HG02943 (cell line): ENCODE measurements around the gene FALEC.

Experiments used
- ATAC-seq: cut with Tn5 transposase; IDR thresholded peaks from one replicate; pipeline ENCODE4 v1.9.1; 2021; ENCODE audit warnings: mild to moderate bottlenecking, low read depth, moderate library complexity; ENCODE audit not compliant: unreplicated experiment

Gene FALEC

DNA sequence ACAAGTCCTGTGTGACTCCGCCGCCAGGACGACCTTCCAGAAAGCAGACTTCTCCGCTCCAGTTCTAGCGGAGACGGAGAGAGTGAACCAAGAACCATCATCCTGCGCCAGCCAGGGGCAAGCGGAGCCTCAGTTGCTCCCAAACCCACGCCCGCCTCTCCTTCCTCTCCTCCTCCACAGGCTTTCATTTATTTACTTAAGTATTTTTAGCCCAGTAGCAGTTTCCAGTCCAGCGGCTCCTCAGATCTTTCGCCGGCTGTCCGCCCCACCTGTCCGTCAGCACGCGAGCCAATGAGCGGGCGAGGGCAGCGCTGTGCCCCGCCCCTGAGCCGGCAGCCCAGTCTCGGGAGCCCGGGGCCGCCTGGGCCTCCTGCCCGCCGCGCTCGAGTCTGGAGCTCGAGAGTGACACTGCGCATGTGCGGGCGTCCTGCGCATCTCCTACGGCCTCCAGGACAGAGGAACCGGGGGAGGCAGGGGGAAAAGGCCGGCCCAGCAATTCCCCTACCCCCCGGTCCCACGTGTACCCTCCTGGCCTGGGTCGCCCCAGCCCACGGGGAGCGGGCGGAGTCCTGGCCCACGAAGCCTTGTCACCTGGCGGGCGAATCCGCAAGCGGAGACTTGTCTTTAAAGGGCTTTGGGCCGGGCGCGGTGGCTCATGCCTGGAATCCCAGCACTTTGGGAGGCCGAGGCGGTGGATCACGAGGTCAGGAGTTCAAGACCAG, at the start of gene FALEC:
Gene FALEC, plus strand, starts transcription at position 425 of the 722 bp plus-strand sequence.
- ATAC-seq: peak; percentile 97

DNA sequence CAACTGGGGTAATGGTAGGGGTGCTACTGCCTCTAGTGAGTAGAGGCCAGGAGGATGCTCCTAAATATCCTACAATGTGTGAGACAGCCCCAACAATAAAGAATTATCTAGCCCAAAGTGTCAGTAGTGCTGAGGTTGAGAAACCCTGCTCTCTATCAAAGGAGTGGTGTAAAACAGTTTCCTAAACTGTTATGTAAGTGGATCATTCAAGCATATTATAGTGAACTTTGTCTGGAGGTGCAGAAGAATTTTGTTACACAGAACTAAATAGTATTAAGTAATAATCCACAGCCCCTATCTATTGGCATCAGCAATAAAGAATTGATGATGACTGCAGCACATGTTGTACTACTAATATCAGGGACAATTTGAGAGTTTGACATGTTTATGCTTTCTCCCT, 48.6 kb upstream of the FALEC start:
- no peak for ATAC-seq

GRCh38 chr1:150469291-150469690, 46.3 kb upstream of the FALEC start:
- ATAC-seq: no peak

DNA sequence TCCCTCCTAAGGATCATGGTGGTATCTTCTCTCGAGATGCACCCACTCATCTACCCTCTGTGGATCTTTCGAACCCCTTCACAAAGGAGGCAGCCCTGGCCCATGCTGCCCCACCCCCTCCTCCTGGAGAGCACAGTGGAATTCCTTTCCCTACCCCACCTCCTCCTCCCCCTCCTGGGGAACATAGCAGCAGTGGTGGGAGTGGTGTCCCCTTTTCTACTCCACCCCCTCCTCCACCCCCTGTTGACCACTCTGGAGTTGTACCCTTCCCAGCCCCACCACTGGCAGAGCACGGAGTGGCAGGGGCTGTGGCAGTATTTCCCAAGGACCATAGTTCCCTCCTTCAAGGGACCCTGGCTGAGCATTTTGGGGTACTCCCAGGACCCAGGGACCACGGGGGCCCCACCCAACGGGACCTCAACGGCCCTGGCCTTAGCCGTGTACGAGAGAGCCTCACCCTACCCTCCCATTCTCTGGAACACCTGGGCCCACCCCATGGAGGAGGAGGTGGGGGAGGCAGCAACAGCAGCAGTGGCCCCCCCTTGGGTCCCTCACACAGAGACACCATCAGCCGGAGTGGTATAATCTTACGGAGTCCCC, 42.9 kb upstream of the FALEC start:
- ATAC-seq: no peak

DNA sequence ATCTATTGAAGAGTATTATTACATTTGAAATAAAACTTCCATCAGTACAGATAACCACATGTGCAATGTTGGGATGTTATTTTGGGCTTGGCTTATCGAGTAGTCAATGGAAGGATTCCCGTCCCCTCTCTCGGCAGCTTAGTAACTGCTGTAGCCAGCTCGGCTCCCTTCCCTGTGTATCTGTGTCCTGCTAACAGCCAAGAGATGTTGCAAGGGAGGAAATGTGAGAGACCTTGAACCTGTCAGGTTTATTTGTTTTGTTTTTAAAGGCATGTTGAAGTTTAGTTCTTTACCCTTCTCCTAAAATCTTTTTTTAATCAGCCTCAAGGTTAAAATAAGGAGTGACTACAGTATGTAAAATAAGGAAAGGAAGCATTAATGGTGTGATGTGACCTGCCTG, 41.9 kb upstream of the FALEC start:
- ATAC-seq: no peak

GRCh38 chr1:150474869-150475268, 40.7 kb upstream of the FALEC start:
- no peak for ATAC-seq

GRCh38 chr1:150476754-150477153, 38.8 kb upstream of the FALEC start:
- no peak for ATAC-seq

GRCh38 chr1:150477320-150477719, 38.2 kb upstream of the FALEC start:
- no peak for ATAC-seq

DNA sequence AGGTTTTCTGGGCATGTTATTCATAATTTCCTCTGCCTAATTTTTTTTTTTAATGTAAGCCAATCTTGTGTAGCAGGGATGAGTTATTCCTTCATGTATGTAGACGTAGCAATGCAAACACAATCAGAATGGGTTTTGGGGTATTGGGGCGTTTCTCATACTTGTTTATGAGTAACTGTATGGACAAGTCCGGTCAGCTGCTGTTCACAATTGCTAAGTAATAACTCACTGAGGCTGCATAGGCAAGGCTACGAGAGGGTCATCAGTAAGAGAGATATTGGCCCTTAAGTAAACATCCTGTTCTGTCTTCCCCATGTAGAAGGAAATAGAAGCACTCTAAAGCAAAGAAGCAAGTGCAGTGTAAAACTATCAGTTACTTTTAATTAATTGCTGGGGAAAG, 37.8 kb upstream of the FALEC start:
- no peak for ATAC-seq

DNA sequence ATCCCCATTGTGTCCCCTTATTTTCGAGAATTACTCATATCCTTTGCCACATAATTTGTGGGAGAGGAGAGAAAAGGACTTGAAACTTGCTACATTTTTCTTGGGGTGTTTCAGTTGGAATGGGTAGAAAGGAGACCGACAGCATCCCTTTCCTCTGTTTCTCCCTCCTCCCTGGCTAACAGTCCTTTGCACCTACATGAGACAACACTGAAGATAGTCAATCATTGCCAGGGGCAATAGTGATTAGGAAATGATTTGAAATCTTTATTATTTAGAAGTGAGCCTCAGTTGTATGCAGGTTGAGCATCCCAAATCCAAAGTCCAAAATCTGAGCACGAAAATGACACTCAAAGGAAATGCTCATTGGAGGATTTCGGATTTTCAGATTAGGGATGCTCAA, 36.2 kb upstream of the FALEC start:
- no peak for ATAC-seq

DNA sequence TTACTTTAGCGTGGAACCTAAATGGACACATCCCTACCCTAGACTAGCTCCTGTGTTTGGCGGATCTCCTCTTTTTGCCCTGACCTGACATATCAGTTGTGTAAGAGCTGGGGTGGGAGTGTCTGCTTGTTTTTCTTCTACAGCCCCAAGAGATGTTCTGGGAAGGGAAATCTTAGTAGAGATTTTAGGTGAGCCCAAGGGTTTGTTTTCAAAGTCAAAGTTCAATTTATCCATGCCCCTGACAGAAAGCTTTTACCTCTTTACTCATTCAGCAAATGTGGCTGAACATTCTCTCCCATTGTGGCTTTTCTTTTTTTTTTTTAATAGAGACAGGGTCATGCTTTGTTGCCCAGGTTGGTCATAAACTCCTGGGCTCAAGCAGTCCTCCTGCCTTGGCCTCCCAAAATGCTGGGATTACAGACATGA, 35.6 kb upstream of the FALEC start:
- ATAC-seq: no peak

- ATAC-seq: no peak
These were observed 31.1 kb upstream of the FALEC start for GRCh38 chr1:150484431-150484830.

DNA sequence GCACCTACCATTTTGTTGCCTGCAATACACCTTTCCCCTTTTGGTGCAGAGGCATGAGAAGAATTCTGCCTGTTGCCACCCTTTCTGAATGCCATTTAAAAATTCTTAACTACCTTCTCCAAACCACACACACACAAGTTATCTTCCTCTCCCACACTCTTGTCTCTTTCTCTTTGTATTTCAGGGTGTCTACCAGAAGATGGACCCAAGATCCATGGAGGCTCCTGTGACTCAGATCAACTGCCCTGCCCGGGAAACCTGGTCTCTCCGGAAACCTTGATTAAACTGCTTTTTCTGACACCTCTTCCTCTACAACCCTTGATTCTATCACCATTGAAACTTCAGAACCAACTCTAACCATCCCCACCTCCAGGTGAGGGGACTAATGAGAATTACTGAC, 30.7 kb upstream of the FALEC start:
- ATAC-seq: no peak

GRCh38 chr1:150486966-150487762, 28.4 kb upstream of the FALEC start, which contains the start of gene TARS2:
TSS of gene TARS2 (plus strand) at chr1:150487419. CDS start at chr1:150487451, 32 bp downstream.
- peak; percentile 99 for ATAC-seq

GRCh38 chr1:150487763-150488115, 27.8 kb upstream of the FALEC start:
- ATAC-seq: no peak

DNA sequence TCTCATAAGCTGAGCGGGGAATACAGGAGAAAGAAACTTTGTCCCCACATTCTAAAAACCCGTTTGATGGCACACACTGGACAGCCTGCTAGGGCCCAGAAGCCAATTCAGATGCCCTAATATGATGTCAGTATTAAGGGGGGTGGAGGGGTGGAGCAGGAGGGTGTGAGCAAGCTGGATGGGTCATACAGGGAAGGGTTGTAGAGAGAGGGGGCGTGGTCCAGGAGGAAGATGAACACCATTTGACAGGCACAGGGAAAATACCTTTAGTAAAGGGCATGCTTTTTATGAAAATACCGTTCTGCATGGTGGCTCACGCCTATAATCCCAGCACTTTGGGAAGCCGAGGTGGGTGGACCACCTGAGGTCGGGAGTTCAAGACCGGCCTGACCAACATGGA, 22.4 kb upstream of the FALEC start:
- no peak for ATAC-seq

GRCh38 chr1:150498342-150498741, 17.2 kb upstream of the FALEC start:
- no peak for ATAC-seq

- ATAC-seq: no peak
These were observed 10.1 kb upstream of the FALEC start for GRCh38 chr1:150505431-150505830.

GRCh38 chr1:150507912-150508864, 7.4 kb upstream of the FALEC start, which contains the start of gene ECM1:
TSS of gene ECM1 (plus strand) at chr1:150508109. CDS start at chr1:150508210, 101 bp downstream.
- no peak for ATAC-seq

DNA sequence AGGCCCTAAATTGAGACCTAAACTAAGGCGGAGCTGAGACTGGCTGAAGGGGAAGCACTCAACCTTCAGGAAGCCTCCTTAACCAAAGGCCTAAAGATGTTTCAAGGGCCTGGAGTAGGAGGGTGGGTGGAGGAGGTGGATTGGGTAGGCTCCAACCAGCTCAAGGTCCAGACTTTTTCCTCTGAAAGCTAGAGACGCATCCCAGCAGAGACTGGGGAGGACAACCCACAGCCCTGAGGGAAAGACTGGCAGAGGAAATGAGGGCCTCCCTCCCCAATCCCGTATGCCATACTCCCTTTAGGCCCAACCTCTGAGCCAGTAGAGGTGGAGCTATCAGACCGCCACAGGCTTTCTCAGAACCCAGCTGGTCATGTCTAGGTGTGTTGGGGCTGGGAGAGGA, 6.6 kb upstream of the FALEC start:
- no peak for ATAC-seq
